ENCODE data around the gene MFAP1.
"Not testable (repeated sequence)": the region's sequence is repeated elsewhere in the genome, so short reads cannot be mapped to it uniquely, and the experiment has no call there.

MFAP1 gene

GRCh38 chr15:43859546-43859945 is 35.1 kb upstream of the MFAP1 start:
- CTCF ChIA-PET = interaction anchor here (1.0 to 1.2 kb wide), 2 partner anchors 13 to 23 kb away, joined by 3 read pairs; no protein-coding TSS in a partner anchor
- DNase-seq (ENCODE audit: extremely low spot score) = no peak
- POLR2A ChIA-PET = no interaction called here
- no peak for TF ChIP-seq CTCF (IDR thresholded peaks at IDR 0.05; ENCODE audit: control extremely low read depth, extremely low read depth, low read depth, missing control alignments)

- TF ChIP-seq CTCF (IDR thresholded peaks at IDR 0.05; ENCODE audit: control extremely low read depth, extremely low read depth, low read depth, missing control alignments) = no peak
- ChIA-PET POLR2A (no interaction called here), CTCF (interaction anchor here (1.0 to 1.4 kb wide), 2 partner anchors 10 to 17 kb away, joined by 3 read pairs; no protein-coding TSS in a partner anchor)
- DNase-seq (ENCODE audit: extremely low spot score) = no peak
Observed at GRCh38 chr15:43854801-43855200, 30.3 kb upstream of the MFAP1 start.

- ChIA-PET CTCF (no interaction called here), POLR2A (no interaction called here)
- no peak for DNase-seq (ENCODE audit: extremely low spot score)
- TF ChIP-seq CTCF (IDR thresholded peaks at IDR 0.05; ENCODE audit: control extremely low read depth, extremely low read depth, low read depth, missing control alignments) = no peak
Observed at GRCh38 chr15:43852607-43853006, 28.1 kb upstream of the MFAP1 start.

GRCh38 chr15:43851251-43851650 is 26.8 kb upstream of the MFAP1 start:
- ChIA-PET POLR2A (no interaction called here), CTCF (interaction anchor here (1.3 kb wide), 1 partner anchor 10 kb away, joined by 3 read pairs; no protein-coding TSS in a partner anchor)
- DNase-seq (ENCODE audit: extremely low spot score) = no peak
- no peak for TF ChIP-seq CTCF (IDR thresholded peaks at IDR 0.05; ENCODE audit: control extremely low read depth, extremely low read depth, low read depth, missing control alignments)

GRCh38 chr15:43845421-43845820 is 20.9 kb upstream of the MFAP1 start:
- ChIA-PET POLR2A (no interaction called here), CTCF (interaction anchor here (1.2 to 1.5 kb wide), 2 partner anchors 8 kb away, joined by 3 read pairs; no protein-coding TSS in a partner anchor)
- DNase-seq (ENCODE audit: extremely low spot score) = no peak
- TF ChIP-seq CTCF (IDR thresholded peaks at IDR 0.05; ENCODE audit: control extremely low read depth, extremely low read depth, low read depth, missing control alignments) = no peak

GRCh38 chr15:43832485-43832884 is 8.0 kb upstream of the MFAP1 start:
- DNase-seq (ENCODE audit: extremely low spot score) = not testable (repeated sequence)
- CTCF ChIA-PET = interaction anchor here (0.8 to 1.2 kb wide), 2 partner anchors 13 to 72 kb away, joined by 3 read pairs; no protein-coding TSS in a partner anchor
- POLR2A ChIA-PET = interaction anchor here (1.1 kb wide), 1 partner anchor 8 kb away, joined by 4 read pairs; the partner anchor contains the start of gene MFAP1

- POLR2A ChIA-PET = interaction anchor here (0.6 to 1.0 kb wide), 2 partner anchors 22 to 82 kb away, joined by 5 read pairs; no protein-coding TSS in a partner anchor
- not testable (repeated sequence) for DNase-seq (ENCODE audit: extremely low spot score)
- CTCF ChIA-PET = interaction anchor here (1.2 kb wide), 1 partner anchor 73 kb away, joined by 3 read pairs; no protein-coding TSS in a partner anchor
Observed at GRCh38 chr15:43831519-43832052, 7.1 kb upstream of the MFAP1 start.

GRCh38 chr15:43830691-43831275 is 6.3 kb upstream of the MFAP1 start:
- POLR2A ChIA-PET = interaction anchor here (0.6 to 1.0 kb wide), 2 partner anchors 21 to 81 kb away, joined by 5 read pairs; no protein-coding TSS in a partner anchor
- DNase-seq (ENCODE audit: extremely low spot score); CTCF ChIA-PET: not testable (repeated sequence)

- DNase-seq (ENCODE audit: extremely low spot score); POLR2A ChIA-PET; CTCF ChIA-PET: not testable (repeated sequence)
Observed at GRCh38 chr15:43829951-43830540, 5.6 kb upstream of the MFAP1 start.
